Measurements from ENCODE around the gene TIAM1.

The TIAM1 gene

GRCh38 chr21:31201548-31201947, 142.5 kb downstream of the TIAM1 start:
- no peak for TF ChIP-seq CTCF (IDR thresholded peaks at IDR 0.05)
- TF ChIP-seq ZFX (IDR thresholded peaks at IDR 0.05; ENCODE audit: borderline replicate concordance), result no peak
- no peak overlapping the region for H3K27ac ChIP-seq

GRCh38 chr21:31201144-31201543, 142.9 kb downstream of the TIAM1 start:
- H3K27ac ChIP-seq, result no peak overlapping the region

GRCh38 chr21:31198575-31198974, 145.5 kb downstream of the TIAM1 start:
- peak; percentile 74 for TF ChIP-seq CTCF (IDR thresholded peaks at IDR 0.05)
- TF ChIP-seq ZFX (IDR thresholded peaks at IDR 0.05; ENCODE audit: borderline replicate concordance), result no peak

More at GRCh38 chr21:31201144-31201543, 142.9 kb downstream of the TIAM1 start:
- no peak for TF ChIP-seq ZFX (IDR thresholded peaks at IDR 0.05; ENCODE audit: borderline replicate concordance)
- no peak for TF ChIP-seq CTCF (IDR thresholded peaks at IDR 0.05)

GRCh38 chr21:31196724-31197123, 147.3 kb downstream of the TIAM1 start:
- no peak for TF ChIP-seq ZFX (IDR thresholded peaks at IDR 0.05; ENCODE audit: borderline replicate concordance)
- TF ChIP-seq CTCF (IDR thresholded peaks at IDR 0.05), result no peak
- no peak overlapping the region for H3K27ac ChIP-seq

More at GRCh38 chr21:31198575-31198974, 145.5 kb downstream of the TIAM1 start:
- H3K27ac ChIP-seq, result no peak overlapping the region

- H3K27ac ChIP-seq, result no peak overlapping the region
- no peak for TF ChIP-seq CTCF (IDR thresholded peaks at IDR 0.05)
- TF ChIP-seq ZFX (IDR thresholded peaks at IDR 0.05; ENCODE audit: borderline replicate concordance), result no peak
Measured at GRCh38 chr21:31195334-31196015, 148.6 kb downstream of the TIAM1 start.

GRCh38 chr21:31194510-31195293, 149.4 kb downstream of the TIAM1 start:
- H3K27ac ChIP-seq, result no peak overlapping the region
- TF ChIP-seq CTCF (IDR thresholded peaks at IDR 0.05) (no peak), ZFX (IDR thresholded peaks at IDR 0.05; ENCODE audit: borderline replicate concordance) (no peak)

- TF ChIP-seq CTCF (IDR thresholded peaks at IDR 0.05), result no peak
- TF ChIP-seq ZFX (IDR thresholded peaks at IDR 0.05; ENCODE audit: borderline replicate concordance), result no peak
- H3K27ac ChIP-seq, result no peak overlapping the region
Measured at GRCh38 chr21:31193761-31194160, 150.3 kb downstream of the TIAM1 start.
